Renal cortex interstitium (tissue), 3 donors: Measurements from ENCODE around the gene NEU4. TPM values are rescaled to one million over a fixed set of nuclear protein-coding genes. Genes with fewer than 3 reads are reported as not detected.

Experiments used
- polyA plus RNA-seq, 3 donors: library from polyadenylated mRNA; unstranded; fragments of 120-200 nt; gene quantifications; one replicate each; pipeline ENCODE4 v1.2.1, GENCODE V29; 2013; ENCODE audit not compliant: insufficient read length in 3 of 3

Gene NEU4
- polyA plus RNA-seq, 3 donors = 0.56 to 2.2 (median 1.9) TPM

Other genes starting within 250 kb of the NEU4 start
- gene THAP4, start 172.0 kb upstream of the NEU4 start, polyA plus RNA-seq = 10 to 100 TPM; 53.5 to 65.8 (median 59.3) TPM
- gene ATG4B, start 171.5 kb upstream of the NEU4 start, polyA plus RNA-seq = 100 to 1,000 TPM in 1 of 3 donors, 10 to 100 TPM in 2; 75.6 to 109 (median 89.2) TPM
- gene DTYMK, start 122.4 kb upstream of the NEU4 start, polyA plus RNA-seq = 10 to 100 TPM; 35.8 to 44.7 (median 40.7) TPM
- 10 to 100 TPM; 39.4 to 54.5 (median 41.0) TPM for gene ING5, start 107.2 kb upstream of the NEU4 start, polyA plus RNA-seq
- gene D2HGDH, start 74.6 kb upstream of the NEU4 start, polyA plus RNA-seq = 10 to 100 TPM; 30.0 to 62.3 (median 50.4) TPM
- under 1 TPM; 0.19 to 0.88 (median 0.52) TPM for gene GAL3ST2, start 32.4 kb upstream of the NEU4 start, polyA plus RNA-seq
- under 1 TPM in 2 of 3 donors, not detected in 1; 0.11 to 0.27 TPM for gene PDCD1, start 49.7 kb downstream of the NEU4 start, polyA plus RNA-seq
- under 1 TPM in 1 of 3 donors, not detected in 2; 0.06 TPM for gene RTP5, start 60.5 kb downstream of the NEU4 start, polyA plus RNA-seq